ENCODE measurements around the gene PITX1.
"Not testable (repeated sequence)": the region's sequence is repeated elsewhere in the genome, so short reads cannot be mapped to it uniquely, and the experiment has no call there.

The PITX1 gene

DNA sequence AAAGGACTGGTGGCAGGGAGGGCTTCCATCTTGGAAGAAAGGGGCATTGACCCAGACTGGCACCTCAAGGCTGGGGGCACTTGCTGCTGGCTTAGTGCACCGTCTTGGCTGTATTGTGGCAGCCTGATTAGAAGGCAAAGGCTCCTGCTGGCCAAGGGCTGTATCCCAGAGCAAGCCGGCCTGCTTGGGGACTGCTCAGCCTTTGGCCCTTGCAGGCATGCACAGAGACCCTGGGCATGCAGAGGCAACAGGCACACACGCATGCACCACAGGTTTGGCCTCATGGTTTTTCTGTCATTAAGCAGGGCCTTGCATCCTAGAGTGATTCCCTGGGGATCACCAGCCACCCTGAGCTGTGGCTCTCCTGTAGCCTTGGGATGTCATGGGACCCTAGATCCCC lies 29.0 kb downstream of the PITX1 start:
- no CpG with 5 or more reads among the region's 3 CpGs for WGBS (ENCODE audit: extremely low coverage, insufficient coverage, insufficient read length)
- Histone ChIP-seq H2BK12ac (ENCODE audit: low read length) (no peak overlapping the region), H4K91ac (ENCODE audit: low read depth, low read length) (no peak overlapping the region), H3K9me3 (ENCODE audit: insufficient read depth, low read depth, low read length) (no peaks in the 10 kb centered on the region), H2BK5ac (ENCODE audit: low read depth, low read length, poor library complexity) (no peak overlapping the region), H4K12ac (ENCODE audit: low read depth, low read length) (no peak overlapping the region), H2AK5ac (ENCODE audit: low read length) (no peak overlapping the region), H3K18ac (ENCODE audit: low read length) (no peak overlapping the region), H3K79me2 (ENCODE audit: control insufficient read depth, insufficient read depth, low read length, poor library complexity) (no peaks in the 10 kb centered on the region), H3K14ac (ENCODE audit: low read length) (no peak overlapping the region), H3K4ac (ENCODE audit: low read depth, low read length) (no peak overlapping the region), H3K4me3 (ENCODE audit: low read depth, low read length) (no peak overlapping the region), H3K36me3 (ENCODE audit: control insufficient read depth in 1 of 2, insufficient read depth in 2 of 2, low read length in 2 of 2) (no peaks in the 10 kb centered on the region), H2AFZ (ENCODE audit: insufficient read depth, low read length, poor library complexity) (no peak overlapping the region), H2BK120ac (ENCODE audit: insufficient read depth, low read length, poor library complexity) (no peak overlapping the region), H3K27me3 (ENCODE audit: insufficient read depth, low read length) (no peaks in the 10 kb centered on the region), H4K8ac (ENCODE audit: low read depth, low read length) (no peak overlapping the region), H3K9ac (ENCODE audit: low read length) (no peak overlapping the region), H3K27ac (ENCODE audit: low read depth, low read length) (no peak overlapping the region), H3K79me1 (ENCODE audit: low read length) (no peaks in the 10 kb centered on the region), H3K23ac (ENCODE audit: low read length) (no peak overlapping the region), H3K4me2 (ENCODE audit: low read length) (no peak overlapping the region), H3K4me1 (ENCODE audit: control insufficient read depth in 1 of 2, insufficient read depth in 2 of 2, low read length in 2 of 2) (no peaks in the 10 kb centered on the region)
- no peak for DNase-seq

DNA sequence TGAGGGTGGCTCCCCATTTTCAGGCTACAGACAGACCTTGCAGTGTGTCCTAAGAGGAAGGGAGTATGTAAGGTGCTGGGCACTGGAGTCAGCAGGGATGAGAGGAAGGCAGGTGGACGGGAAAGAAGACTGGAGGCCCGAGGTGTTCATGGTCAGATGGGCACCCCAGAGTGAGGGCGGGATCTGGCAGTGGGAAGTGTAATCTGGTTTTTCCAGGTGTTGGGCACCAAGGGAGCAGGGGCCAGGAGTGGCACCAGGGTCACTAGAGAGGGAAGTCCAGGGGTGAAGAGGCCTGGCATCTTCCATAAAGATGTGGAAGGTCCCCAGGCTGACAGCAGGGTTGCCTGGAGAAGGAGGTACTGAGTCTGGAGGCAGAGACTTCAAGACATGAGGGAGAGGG lies 29.7 kb downstream of the PITX1 start:
- Histone ChIP-seq H3K4ac (ENCODE audit: low read depth, low read length) (no peak overlapping the region), H4K91ac (ENCODE audit: low read depth, low read length) (no peak overlapping the region), H2AK5ac (ENCODE audit: low read length) (no peak overlapping the region), H3K27me3 (ENCODE audit: insufficient read depth, low read length) (no peaks in the 10 kb centered on the region), H3K9me3 (ENCODE audit: insufficient read depth, low read depth, low read length) (no peaks in the 10 kb centered on the region), H3K14ac (ENCODE audit: low read length) (no peak overlapping the region), H2BK120ac (ENCODE audit: insufficient read depth, low read length, poor library complexity) (no peak overlapping the region), H3K27ac (ENCODE audit: low read depth, low read length) (no peak overlapping the region), H4K12ac (ENCODE audit: low read depth, low read length) (no peak overlapping the region), H2AFZ (ENCODE audit: insufficient read depth, low read length, poor library complexity) (no peak overlapping the region), H3K36me3 (ENCODE audit: control insufficient read depth in 1 of 2, insufficient read depth in 2 of 2, low read length in 2 of 2) (no peaks in the 10 kb centered on the region), H3K23ac (ENCODE audit: low read length) (no peak overlapping the region), H3K79me2 (ENCODE audit: control insufficient read depth, insufficient read depth, low read length, poor library complexity) (no peaks in the 10 kb centered on the region), H4K8ac (ENCODE audit: low read depth, low read length) (no peak overlapping the region), H3K79me1 (ENCODE audit: low read length) (no peaks in the 10 kb centered on the region), H3K4me3 (ENCODE audit: low read depth, low read length) (no peak overlapping the region), H3K9ac (ENCODE audit: low read length) (no peak overlapping the region), H3K4me2 (ENCODE audit: low read length) (no peak overlapping the region), H3K18ac (ENCODE audit: low read length) (no peak overlapping the region), H2BK5ac (ENCODE audit: low read depth, low read length, poor library complexity) (no peak overlapping the region), H2BK12ac (ENCODE audit: low read length) (no peak overlapping the region), H3K4me1 (ENCODE audit: control insufficient read depth in 1 of 2, insufficient read depth in 2 of 2, low read length in 2 of 2) (no peaks in the 10 kb centered on the region)
- no CpG with 5 or more reads among the region's 3 CpGs for WGBS (ENCODE audit: extremely low coverage, insufficient coverage, insufficient read length)
- DNase-seq = no peak

DNA sequence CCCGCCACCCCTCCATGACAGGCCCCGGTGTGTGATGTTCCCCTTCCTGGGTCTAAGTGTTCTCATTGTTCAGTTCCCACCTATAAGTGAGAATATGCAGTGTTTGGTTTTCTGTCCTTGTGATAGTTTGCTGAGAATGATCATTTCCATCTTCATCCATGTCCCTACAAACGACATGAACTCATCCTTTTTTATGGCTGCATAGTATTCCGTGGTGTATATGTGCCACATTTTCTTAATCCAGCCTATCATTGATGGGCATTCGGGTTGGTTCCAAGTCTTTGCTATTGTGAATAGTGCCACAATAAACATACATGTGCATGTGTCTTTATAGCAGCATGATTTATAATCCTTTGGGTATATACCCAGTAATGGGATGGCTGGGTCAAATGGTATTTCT lies 36.0 kb downstream of the PITX1 start:
- not testable (repeated sequence) for H3K79me1 ChIP-seq (ENCODE audit: low read length); H3K18ac ChIP-seq (ENCODE audit: low read length); DNase-seq; H3K4me1 ChIP-seq (ENCODE audit: control insufficient read depth in 1 of 2, insufficient read depth in 2 of 2, low read length in 2 of 2); H4K12ac ChIP-seq (ENCODE audit: low read depth, low read length); H2AK5ac ChIP-seq (ENCODE audit: low read length); H3K4me2 ChIP-seq (ENCODE audit: low read length); H4K8ac ChIP-seq (ENCODE audit: low read depth, low read length); H3K4me3 ChIP-seq (ENCODE audit: low read depth, low read length); H2AFZ ChIP-seq (ENCODE audit: insufficient read depth, low read length, poor library complexity); H2BK5ac ChIP-seq (ENCODE audit: low read depth, low read length, poor library complexity); H3K36me3 ChIP-seq (ENCODE audit: control insufficient read depth in 1 of 2, insufficient read depth in 2 of 2, low read length in 2 of 2); H4K91ac ChIP-seq (ENCODE audit: low read depth, low read length); H3K23ac ChIP-seq (ENCODE audit: low read length); H3K27ac ChIP-seq (ENCODE audit: low read depth, low read length); H2BK120ac ChIP-seq (ENCODE audit: insufficient read depth, low read length, poor library complexity); H3K79me2 ChIP-seq (ENCODE audit: control insufficient read depth, insufficient read depth, low read length, poor library complexity); H2BK12ac ChIP-seq (ENCODE audit: low read length); H3K4ac ChIP-seq (ENCODE audit: low read depth, low read length); H3K9me3 ChIP-seq (ENCODE audit: insufficient read depth, low read depth, low read length); H3K27me3 ChIP-seq (ENCODE audit: insufficient read depth, low read length); H3K9ac ChIP-seq (ENCODE audit: low read length); H3K14ac ChIP-seq (ENCODE audit: low read length)
- no CpG with 5 or more reads among the region's 5 CpGs for WGBS (ENCODE audit: extremely low coverage, insufficient coverage, insufficient read length)

DNA sequence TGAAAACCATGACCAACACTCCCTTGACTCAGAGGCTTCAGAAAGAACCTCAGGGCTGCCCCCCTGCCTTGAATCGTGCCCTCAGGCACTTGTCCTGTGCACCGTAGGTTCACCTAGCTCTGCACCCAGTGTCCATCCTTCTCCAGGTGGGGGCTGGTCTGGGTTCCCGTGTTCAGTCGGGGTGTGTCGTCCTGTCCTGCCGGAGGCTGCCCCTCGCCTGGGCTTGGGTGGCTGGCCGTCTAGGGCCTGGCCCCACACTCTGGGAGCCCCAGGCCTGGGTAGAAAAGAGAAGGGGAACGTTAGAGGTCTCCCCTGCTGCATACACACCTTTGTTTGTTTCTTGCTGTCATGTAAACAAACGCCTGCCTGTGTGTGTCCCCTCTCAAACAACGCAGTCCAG lies 37.0 kb downstream of the PITX1 start:
- Histone ChIP-seq H2BK12ac (ENCODE audit: low read length) (no peak overlapping the region), H3K23ac (ENCODE audit: low read length) (no peak overlapping the region), H3K18ac (ENCODE audit: low read length) (no peak overlapping the region), H3K14ac (ENCODE audit: low read length) (no peak overlapping the region), H4K8ac (ENCODE audit: low read depth, low read length) (no peak overlapping the region), H4K12ac (ENCODE audit: low read depth, low read length) (no peak overlapping the region), H3K79me1 (ENCODE audit: low read length) (no peaks in the 10 kb centered on the region), H2BK120ac (ENCODE audit: insufficient read depth, low read length, poor library complexity) (no peak overlapping the region), H3K9ac (ENCODE audit: low read length) (no peak overlapping the region), H3K4me1 (ENCODE audit: control insufficient read depth in 1 of 2, insufficient read depth in 2 of 2, low read length in 2 of 2) (no peaks in the 10 kb centered on the region), H3K27me3 (ENCODE audit: insufficient read depth, low read length) (no peaks in the 10 kb centered on the region), H3K4ac (ENCODE audit: low read depth, low read length) (no peak overlapping the region), H2AFZ (ENCODE audit: insufficient read depth, low read length, poor library complexity) (no peak overlapping the region), H4K91ac (ENCODE audit: low read depth, low read length) (no peak overlapping the region), H3K27ac (ENCODE audit: low read depth, low read length) (no peak overlapping the region), H3K36me3 (ENCODE audit: control insufficient read depth in 1 of 2, insufficient read depth in 2 of 2, low read length in 2 of 2) (no peaks in the 10 kb centered on the region), H3K9me3 (ENCODE audit: insufficient read depth, low read depth, low read length) (peaks cover 1% of the 10 kb centered on the region), H3K4me2 (ENCODE audit: low read length) (no peak overlapping the region), H2AK5ac (ENCODE audit: low read length) (no peak overlapping the region), H2BK5ac (ENCODE audit: low read depth, low read length, poor library complexity) (no peak overlapping the region), H3K4me3 (ENCODE audit: low read depth, low read length) (no peak overlapping the region), H3K79me2 (ENCODE audit: control insufficient read depth, insufficient read depth, low read length, poor library complexity) (no peaks in the 10 kb centered on the region)
- DNase-seq = no peak
- WGBS (ENCODE audit: extremely low coverage, insufficient coverage, insufficient read length) = no CpG with 5 or more reads among the region's 11 CpGs

All from trophoblast cell (in vitro differentiated cells and primary cell).